Activated CD4-positive, alpha-beta memory T cell treated with anti-CD3 and anti-CD28 coated beads for 36 hours (primary cell): Measurements from ENCODE around the gene HSD3B7. TPM values are rescaled to one million over a fixed set of nuclear protein-coding genes. Genes with fewer than 3 reads are reported as not detected.
"Not testable (repeated sequence)": the region's sequence is repeated elsewhere in the genome, so short reads cannot be mapped to it uniquely, and the experiment has no call there.

Experiments used
- CTCF ChIA-PET: fragments of 350-600 bp; sonication (Branson Sonifier 250); formaldehyde crosslinking; loops from one replicate; lab custom pipeline; 2021; ENCODE audit warnings: antibody characterized with exemption, inconsistent platforms; lab: Charles Lee
- POLR2A ChIA-PET: fragments of 350-600 bp; sonication (Branson Sonifier 250); formaldehyde crosslinking; loops from one replicate; lab custom pipeline; 2021; ENCODE audit warnings: antibody characterized with exemption; lab: Charles Lee
- DNase-seq: peaks from one replicate; pipeline ENCODE4 v3.0.0-alpha.2; 2020
- H3K27ac Mint-ChIP-seq: one replicate; pipeline ENCODE4 v1.8.0; 2021; ENCODE audit warnings: mixed read lengths
- H3K27me3 Mint-ChIP-seq: one replicate; pipeline ENCODE4 v1.8.0; 2021; ENCODE audit warnings: mixed read lengths
- H3K36me3 Mint-ChIP-seq: one replicate; pipeline ENCODE4 v1.8.0; 2021; ENCODE audit warnings: mixed read lengths
- H3K4me1 Mint-ChIP-seq: one replicate; pipeline ENCODE4 v1.8.0; 2021; ENCODE audit warnings: low read depth, mixed read lengths
- H3K4me3 Mint-ChIP-seq: one replicate; pipeline ENCODE4 v1.8.0; 2021; ENCODE audit warnings: mild to moderate bottlenecking, mixed read lengths
- H3K9me3 Mint-ChIP-seq: one replicate; pipeline ENCODE4 v1.8.0; 2021; ENCODE audit warnings: mixed read lengths
- intact Hi-C: fragments of 100-400 bp; cut with micrococcal nuclease; formaldehyde crosslinking; loops from one replicate; pipeline ENCODE4 v1.15.1; 2023
- total RNA-seq, 2 experiments: library from RNA; stranded (reverse); gene quantifications; one replicate each; pipeline ENCODE4 v1.2.3, GENCODE V29; 2021

The HSD3B7 gene
- total RNA-seq, result 1 to 10 TPM; 2.2 TPM

DNA sequence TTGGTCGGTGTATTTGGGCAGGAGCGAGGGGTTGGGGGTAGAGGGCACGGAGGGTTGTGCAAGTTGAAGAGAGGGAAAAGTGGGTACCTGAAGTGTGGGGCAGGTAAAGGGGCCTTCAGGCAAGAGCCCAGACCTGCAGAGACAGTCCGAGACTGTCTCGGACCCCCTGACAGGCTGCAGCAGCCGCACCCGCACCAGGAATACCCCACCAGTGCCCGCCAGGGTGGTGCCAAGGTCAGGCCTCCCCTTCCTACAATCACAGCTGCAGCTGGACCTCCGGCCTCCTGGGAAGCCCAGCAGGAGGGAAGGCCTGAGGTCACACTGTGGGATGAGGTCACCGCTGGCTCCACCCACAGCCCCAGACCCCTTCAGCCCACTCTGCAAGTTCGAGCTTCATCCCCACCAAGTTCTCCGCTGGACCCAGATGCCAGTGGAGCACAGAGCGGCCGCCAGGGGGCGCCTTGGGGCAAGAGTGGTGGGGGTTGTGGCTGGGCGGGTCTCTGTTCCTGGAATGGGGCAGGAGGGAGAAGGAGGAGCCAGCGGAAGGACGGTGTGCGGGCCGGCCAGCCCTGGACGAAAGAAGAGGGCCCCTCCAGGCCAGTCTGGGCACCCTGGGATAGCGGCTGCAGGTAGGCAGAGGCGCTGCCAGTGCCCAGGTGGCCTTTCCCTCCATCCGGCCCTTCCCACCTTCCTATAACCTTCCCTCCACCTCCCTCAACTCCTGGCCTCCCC lies at the start of gene HSD3B7:
Gene HSD3B7 (plus strand): TSS at position 539 of the 732 bp plus-strand sequence. CDS start 452 bp downstream, outside the sequence.
- intact Hi-C loops, result loop anchor here (2.0 to 10.0 kb wide), 2 partner anchors 110 to 460 kb away; partner anchors contain the start of genes VKORC1 and ZNF843
- Mint-ChIP-seq H3K27me3 (no peaks in the 10 kb centered on the region), H3K4me1 (no peaks in the 10 kb centered on the region), H3K27ac (no peak within 1 kb of the TSS), H3K4me3 (no peak within 1 kb of the TSS), H3K9me3 (no peaks in the 10 kb centered on the region), H3K36me3 (peaks cover 11% of the 10 kb centered on the region)
- ChIA-PET POLR2A (no interaction called here), CTCF (interaction anchor here (0.7 to 3.8 kb wide), 33 partner anchors 8 to 883 kb away, joined by 3 to 37 read pairs (median 5); partner anchors contain the start of genes KAT8, STX4, VKORC1 and ZNF646)
- DNase-seq, result peak; percentile 88

DNA sequence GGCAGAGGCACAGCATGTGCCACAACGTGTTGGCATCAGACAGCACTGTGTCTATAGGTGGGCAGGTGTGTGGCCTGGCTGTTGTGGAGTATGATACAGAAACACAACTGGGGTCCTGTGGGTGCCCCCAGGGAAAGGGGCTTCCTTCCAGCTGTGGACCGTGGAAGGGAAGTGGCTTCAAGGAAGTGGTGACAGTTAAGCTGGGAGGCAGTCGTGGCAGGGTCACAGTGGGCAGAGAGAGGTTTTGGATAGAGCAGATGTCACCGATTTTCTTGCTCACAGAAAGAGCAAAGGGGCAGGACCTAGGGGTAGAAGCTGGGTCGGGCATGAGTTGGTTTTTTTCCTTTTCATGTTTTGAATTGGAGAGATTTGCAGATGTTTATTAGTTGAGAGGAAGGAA lies 47.3 kb upstream of the HSD3B7 start:
- Mint-ChIP-seq H3K36me3 (peaks cover 2% of the 10 kb centered on the region), H3K27me3 (no peaks in the 10 kb centered on the region), H3K4me3 (no peak overlapping the region), H3K27ac (no peak overlapping the region), H3K4me1 (peaks cover 24% of the 10 kb centered on the region), H3K9me3 (no peaks in the 10 kb centered on the region)
- ChIA-PET CTCF (interaction anchor here (1.4 kb wide), 1 partner anchor 16 kb away, joined by 3 read pairs; no protein-coding TSS in a partner anchor), POLR2A (no interaction called here)
- intact Hi-C loops, result no loop called here
- no peak for DNase-seq

DNA sequence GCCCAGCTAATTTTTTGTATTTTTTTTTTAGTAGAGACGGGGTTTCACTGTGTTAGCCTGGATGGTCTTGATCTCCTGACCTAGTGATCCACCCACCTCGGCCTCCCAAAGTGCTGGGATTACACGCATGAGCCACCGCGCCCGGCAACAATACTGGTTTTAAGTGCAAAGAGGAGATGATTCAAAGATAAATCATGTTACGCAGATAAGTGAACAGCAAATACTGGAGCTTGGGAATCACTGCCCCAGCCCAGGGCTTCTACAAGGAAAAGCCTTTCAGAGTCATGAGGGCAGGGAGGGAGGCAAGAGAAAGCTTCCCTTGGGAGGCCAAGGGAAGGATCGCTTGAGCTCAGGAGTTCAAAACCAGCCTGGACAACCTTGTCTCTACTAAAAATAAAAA lies 45.4 kb upstream of the HSD3B7 start:
- peaks cover 25% of the 10 kb centered on the region for H3K4me1 Mint-ChIP-seq
- intact Hi-C loops, H3K27me3 Mint-ChIP-seq, H3K27ac Mint-ChIP-seq, H3K9me3 Mint-ChIP-seq, H3K4me3 Mint-ChIP-seq, DNase-seq: not testable (repeated sequence)
- CTCF ChIA-PET, result interaction anchor here (0.8 to 5.1 kb wide), 3 partner anchors 10 to 94 kb away, joined by 4 to 71 read pairs (median 66); no protein-coding TSS in a partner anchor
- peaks cover 13% of the 10 kb centered on the region for H3K36me3 Mint-ChIP-seq
- POLR2A ChIA-PET, result interaction anchor here (0.6 kb wide), 1 partner anchor 94 kb away, joined by 3 read pairs; no protein-coding TSS in a partner anchor

DNA sequence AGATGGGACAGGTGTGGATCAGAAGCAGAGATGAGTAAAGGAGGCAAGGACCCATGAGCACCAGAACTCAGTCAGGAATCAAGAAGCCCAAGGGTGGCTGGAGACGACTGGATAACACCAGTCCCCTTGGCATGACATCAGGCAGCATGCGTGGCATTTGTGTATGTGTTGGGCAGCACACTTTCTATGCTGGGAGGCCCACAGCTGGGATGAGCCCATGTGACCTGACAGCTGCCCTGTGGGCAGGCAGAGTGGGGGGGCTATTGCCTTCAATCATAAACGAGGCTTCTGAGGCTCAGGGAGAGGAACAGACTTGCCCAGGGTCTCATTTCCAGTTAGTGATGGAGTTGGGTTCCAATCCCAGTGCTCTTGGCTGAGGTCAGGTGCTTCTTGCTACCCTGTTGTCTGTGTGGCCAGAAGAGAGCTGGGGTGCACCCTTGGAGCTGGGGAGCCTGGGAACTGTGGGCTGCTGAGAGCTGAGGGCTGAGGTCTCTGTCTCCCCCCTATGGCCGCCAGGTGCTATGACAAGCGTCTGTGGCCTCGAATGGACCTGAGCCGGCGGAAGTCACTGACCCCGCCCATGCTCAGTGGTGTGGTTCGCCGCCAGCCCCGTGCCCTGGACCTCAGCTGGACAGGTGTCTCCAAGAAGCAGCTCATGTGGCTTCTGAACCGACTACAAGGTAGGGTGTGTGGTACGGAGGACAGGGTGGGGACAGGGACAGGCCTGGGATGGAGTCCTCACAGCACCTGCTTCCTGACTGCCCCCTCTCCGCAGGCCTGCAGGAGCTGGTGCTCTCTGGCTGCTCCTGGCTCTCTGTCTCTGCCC lies 43.2 kb upstream of the HSD3B7 start:
- H3K27ac Mint-ChIP-seq, result peak overlapping the region; percentile 72
- peaks cover 14% of the 10 kb centered on the region for H3K36me3 Mint-ChIP-seq
- CTCF ChIA-PET, result interaction anchor here (0.7 to 5.1 kb wide), 35 partner anchors 8 to 499 kb away, joined by 3 to 71 read pairs (median 5); partner anchors contain the start of genes BCL7C, ORAI3 and VKORC1
- H3K4me1 Mint-ChIP-seq, result peaks cover 18% of the 10 kb centered on the region
- intact Hi-C loops, result loop anchor here (2.0 kb wide), 2 partner anchors 19 to 45 kb away; partner anchors contain the start of genes CTF1 and FBXL19
- H3K27me3 Mint-ChIP-seq, result no peaks in the 10 kb centered on the region
- no peaks in the 10 kb centered on the region for H3K9me3 Mint-ChIP-seq
- DNase-seq, result peak; percentile 84
- peak overlapping the region; percentile 32 for H3K4me3 Mint-ChIP-seq
- POLR2A ChIA-PET, result interaction anchor here (0.5 to 1.6 kb wide), 2 partner anchors 63 to 97 kb away, joined by 4 read pairs; no protein-coding TSS in a partner anchor

DNA sequence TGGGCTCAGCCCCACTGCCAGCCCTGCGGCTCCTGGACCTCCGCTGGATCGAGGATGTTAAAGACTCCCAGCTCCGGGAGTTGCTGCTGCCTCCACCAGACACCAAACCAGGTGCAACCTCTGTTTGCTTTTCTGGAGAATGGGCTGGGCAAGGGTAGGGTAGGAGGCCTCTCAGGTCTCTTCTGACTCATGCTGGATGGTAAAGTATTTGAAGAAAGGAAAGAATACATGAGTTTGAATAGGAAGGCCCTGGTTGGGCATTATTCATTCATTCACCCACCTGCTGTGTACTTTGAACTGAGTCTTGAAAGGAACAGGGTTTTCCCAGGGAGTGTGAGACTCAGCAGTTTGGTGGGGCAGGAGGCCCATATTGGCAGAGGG lies 42.6 kb upstream of the HSD3B7 start:
- Mint-ChIP-seq H3K27ac (peak overlapping the region; percentile 72), H3K4me1 (peaks cover 15% of the 10 kb centered on the region), H3K9me3 (no peaks in the 10 kb centered on the region), H3K4me3 (no peak overlapping the region), H3K27me3 (no peaks in the 10 kb centered on the region), H3K36me3 (peaks cover 14% of the 10 kb centered on the region)
- ChIA-PET POLR2A (interaction anchor here (1.6 kb wide), 1 partner anchor 98 kb away, joined by 4 read pairs; no protein-coding TSS in a partner anchor), CTCF (interaction anchor here (0.9 to 5.1 kb wide), 29 partner anchors 7 to 200 kb away, joined by 3 to 71 read pairs (median 5); partner anchors contain the start of genes BCL7C, ORAI3 and VKORC1)
- intact Hi-C loops, result loop anchor here (2.0 kb wide), 2 partner anchors 20 to 46 kb away; partner anchors contain the start of genes CTF1 and FBXL19
- DNase-seq, result no peak

DNA sequence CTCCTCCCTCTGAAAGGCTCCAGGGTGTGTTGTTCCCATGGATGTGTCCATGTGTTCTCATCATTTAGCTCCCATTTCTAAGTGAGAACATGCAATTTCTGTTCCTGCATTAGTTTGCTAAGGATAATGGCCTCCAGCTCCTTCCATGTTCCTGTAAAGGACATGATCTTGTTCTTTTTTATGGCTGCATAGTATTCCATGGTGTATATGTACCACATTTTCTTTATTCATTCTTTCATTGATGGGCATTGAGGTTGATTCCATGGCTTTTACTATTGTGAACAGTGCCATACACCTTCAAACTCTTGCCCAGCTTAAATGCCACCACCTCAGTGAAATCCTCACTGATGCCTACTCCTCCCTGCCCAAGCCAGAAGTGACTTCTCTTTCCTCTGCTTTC lies 40.7 kb upstream of the HSD3B7 start:
- Mint-ChIP-seq H3K4me3 (no peak overlapping the region), H3K27me3 (no peaks in the 10 kb centered on the region), H3K27ac (no peak overlapping the region), H3K9me3 (no peaks in the 10 kb centered on the region), H3K4me1 (peaks cover 18% of the 10 kb centered on the region), H3K36me3 (peaks cover 14% of the 10 kb centered on the region)
- DNase-seq, result no peak
- ChIA-PET CTCF (interaction anchor here (1.0 to 1.9 kb wide), 3 partner anchors 9 to 100 kb away, joined by 4 to 13 read pairs (median 4); no protein-coding TSS in a partner anchor), POLR2A (no interaction called here)
- intact Hi-C loops, result no loop called here

DNA sequence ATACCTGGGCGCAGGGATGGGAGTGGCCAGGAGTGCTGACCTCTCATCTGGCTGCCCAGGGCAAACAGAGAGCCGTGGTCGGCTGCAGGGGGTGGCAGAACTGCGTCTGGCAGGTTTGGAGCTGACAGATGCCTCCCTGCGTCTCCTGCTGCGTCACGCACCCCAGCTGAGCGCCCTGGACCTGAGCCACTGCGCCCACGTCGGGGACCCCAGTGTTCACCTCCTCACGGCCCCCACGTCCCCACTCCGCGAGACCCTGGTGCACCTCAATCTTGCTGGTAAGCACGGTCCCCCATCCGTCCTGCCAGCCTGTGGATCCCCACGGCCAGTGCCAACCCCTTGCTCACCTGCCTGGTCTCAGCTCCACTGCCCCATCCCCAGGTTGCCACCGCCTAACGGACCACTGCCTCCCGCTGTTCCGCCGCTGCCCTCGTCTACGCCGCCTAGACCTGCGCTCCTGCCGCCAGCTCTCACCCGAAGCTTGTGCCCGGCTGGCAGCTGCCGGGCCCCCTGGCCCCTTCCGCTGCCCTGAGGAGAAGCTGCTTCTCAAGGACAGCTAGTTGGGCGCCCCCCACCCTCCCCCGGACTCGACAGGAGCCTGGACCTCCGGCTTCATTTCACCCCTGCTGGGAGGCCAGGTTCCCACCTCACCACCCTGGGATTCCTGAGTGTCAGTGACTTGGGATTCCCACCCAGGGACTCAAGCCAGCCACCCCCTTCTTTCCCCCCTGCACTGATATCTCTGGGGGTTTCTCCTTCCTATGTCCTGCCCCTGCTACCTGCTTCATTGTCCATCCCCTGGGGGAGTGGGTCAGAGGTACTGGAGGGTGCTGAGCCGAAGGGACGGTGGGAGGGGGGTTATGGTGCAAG lies 38.1 kb upstream of the HSD3B7 start:
- CTCF ChIA-PET, result interaction anchor here (1.2 kb wide), 1 partner anchor 102 kb away, joined by 4 read pairs; no protein-coding TSS in a partner anchor
- Mint-ChIP-seq H3K27ac (no peak overlapping the region), H3K9me3 (no peaks in the 10 kb centered on the region), H3K27me3 (no peaks in the 10 kb centered on the region), H3K4me3 (no peak overlapping the region), H3K4me1 (peaks cover 23% of the 10 kb centered on the region), H3K36me3 (peaks cover 12% of the 10 kb centered on the region)
- POLR2A ChIA-PET, result interaction anchor here (1.6 kb wide), 1 partner anchor 12 kb away, joined by 3 read pairs; no protein-coding TSS in a partner anchor
- no peak for DNase-seq
- intact Hi-C loops, result no loop called here

DNA sequence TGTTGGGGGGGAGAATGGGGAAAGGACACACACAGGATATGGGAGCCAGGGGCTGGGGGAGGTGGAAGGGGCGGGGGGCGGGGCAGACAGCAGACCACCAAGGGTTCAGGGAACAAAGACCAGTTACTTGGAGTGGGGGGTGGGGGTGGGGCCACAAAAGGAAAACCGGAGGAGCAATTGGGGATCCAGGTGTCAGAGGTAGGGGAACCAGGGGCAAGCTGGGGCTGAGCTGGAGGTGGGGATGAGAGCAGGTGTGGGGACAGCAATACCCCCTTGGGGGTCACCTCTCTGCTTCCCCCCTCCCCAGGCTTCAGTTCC lies 37.5 kb upstream of the HSD3B7 start:
- Mint-ChIP-seq H3K27ac (no peak overlapping the region), H3K9me3 (no peaks in the 10 kb centered on the region), H3K27me3 (no peaks in the 10 kb centered on the region), H3K4me3 (no peak overlapping the region), H3K36me3 (peaks cover 12% of the 10 kb centered on the region), H3K4me1 (peaks cover 17% of the 10 kb centered on the region)
- intact Hi-C loops, result no loop called here
- CTCF ChIA-PET, result interaction anchor here (1.2 kb wide), 1 partner anchor 102 kb away, joined by 4 read pairs; no protein-coding TSS in a partner anchor
- no peak for DNase-seq
- POLR2A ChIA-PET, result interaction anchor here (1.6 kb wide), 1 partner anchor 13 kb away, joined by 3 read pairs; no protein-coding TSS in a partner anchor

DNA sequence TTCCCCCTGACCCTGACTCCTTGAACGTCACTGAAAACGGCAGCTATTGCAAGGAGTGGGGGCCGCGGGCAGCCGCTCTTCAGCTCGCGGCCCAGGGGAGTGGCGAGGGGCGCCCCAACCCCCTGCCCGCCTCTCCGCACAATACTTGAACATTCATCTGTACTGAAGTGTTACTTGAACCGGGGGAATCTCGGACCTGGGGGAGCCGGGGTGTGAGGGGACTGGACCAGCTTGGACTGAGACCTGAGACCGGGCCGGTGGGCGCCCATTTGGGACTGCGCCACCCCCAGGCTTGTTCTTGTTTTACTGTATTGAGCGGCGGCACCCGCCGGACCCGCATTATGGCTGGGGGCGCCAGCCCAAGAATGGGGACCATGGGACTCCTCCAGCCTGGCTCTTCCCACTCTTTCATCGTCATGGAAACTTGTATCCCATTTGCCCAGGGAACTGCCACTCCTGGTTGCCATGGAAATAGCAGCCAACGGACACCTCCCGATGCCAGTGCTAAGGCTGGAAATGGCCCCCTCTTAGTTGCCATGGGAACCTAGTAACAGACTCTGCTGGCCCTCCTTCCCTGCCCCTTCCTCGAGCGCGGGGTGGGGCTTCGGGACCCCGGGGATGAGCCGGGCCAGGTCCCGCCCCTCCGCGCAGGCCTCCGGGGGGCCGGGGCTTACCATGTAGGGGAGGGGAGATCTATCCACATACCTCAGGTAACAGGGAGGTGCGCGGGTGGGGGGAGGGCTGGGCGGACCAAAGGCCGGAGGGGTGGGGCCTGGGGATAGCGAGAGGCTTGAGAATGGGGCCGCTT lies 36.9 kb upstream of the HSD3B7 start:
- ChIA-PET POLR2A (interaction anchor here (1.6 kb wide), 1 partner anchor 13 kb away, joined by 3 read pairs; no protein-coding TSS in a partner anchor), CTCF (interaction anchor here (1.2 kb wide), 1 partner anchor 103 kb away, joined by 4 read pairs; no protein-coding TSS in a partner anchor)
- H3K27ac Mint-ChIP-seq, result no peak overlapping the region
- intact Hi-C loops, result no loop called here
- no peak overlapping the region for H3K4me3 Mint-ChIP-seq
- no peaks in the 10 kb centered on the region for H3K9me3 Mint-ChIP-seq
- no peaks in the 10 kb centered on the region for H3K27me3 Mint-ChIP-seq
- peaks cover 13% of the 10 kb centered on the region for H3K4me1 Mint-ChIP-seq
- DNase-seq, result peak; percentile 24
- H3K36me3 Mint-ChIP-seq, result peaks cover 9% of the 10 kb centered on the region
